ENCODE measurements around the gene GIPC2.

The GIPC2 gene

GRCh38 chr1:78178816-78179215 lies 133.1 kb downstream of the GIPC2 start:
- TF ChIP-seq, protein P1, sequence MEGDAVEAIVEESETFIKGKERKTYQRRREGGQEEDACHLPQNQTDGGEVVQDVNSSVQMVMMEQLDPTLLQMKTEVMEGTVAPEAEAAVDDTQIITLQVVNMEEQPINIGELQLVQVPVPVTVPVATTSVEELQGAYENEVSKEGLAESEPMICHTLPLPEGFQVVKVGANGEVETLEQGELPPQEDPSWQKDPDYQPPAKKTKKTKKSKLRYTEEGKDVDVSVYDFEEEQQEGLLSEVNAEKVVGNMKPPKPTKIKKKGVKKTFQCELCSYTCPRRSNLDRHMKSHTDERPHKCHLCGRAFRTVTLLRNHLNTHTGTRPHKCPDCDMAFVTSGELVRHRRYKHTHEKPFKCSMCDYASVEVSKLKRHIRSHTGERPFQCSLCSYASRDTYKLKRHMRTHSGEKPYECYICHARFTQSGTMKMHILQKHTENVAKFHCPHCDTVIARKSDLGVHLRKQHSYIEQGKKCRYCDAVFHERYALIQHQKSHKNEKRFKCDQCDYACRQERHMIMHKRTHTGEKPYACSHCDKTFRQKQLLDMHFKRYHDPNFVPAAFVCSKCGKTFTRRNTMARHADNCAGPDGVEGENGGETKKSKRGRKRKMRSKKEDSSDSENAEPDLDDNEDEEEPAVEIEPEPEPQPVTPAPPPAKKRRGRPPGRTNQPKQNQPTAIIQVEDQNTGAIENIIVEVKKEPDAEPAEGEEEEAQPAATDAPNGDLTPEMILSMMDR (IDR thresholded peaks at IDR 0.05), result no peak

DNA sequence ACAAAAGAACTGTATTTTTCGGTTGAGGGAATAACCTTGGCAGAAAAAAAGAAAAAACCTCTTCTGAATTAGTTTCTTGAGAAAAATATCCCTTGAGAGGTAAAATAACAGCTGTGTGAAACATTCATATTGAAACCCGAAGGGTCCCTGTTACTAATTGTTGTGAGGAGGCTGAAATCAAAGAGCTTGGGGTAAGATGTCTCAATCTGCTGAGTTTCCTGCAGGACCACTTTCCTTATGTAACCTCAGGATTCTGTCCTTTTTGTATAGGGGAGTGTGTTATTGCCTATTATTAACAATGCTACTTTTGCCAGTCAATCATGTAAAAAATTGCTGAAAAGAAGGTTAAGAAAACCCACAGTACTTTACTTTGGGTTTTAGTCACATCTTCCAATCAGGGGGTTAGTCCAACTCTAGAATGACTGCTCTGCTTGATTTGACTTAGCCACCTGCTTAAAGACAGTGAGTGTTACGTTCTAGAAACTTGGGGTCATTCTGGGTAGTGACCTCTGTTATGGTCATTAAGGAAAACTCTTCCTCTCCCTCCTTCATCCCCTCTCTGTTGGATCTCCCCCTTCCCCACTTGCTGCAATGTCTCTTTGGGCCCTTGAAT lies 138.8 kb downstream of the GIPC2 start:
- TF ChIP-seq, protein P1 (IDR thresholded peaks at IDR 0.05), result no peak

Data from LNCAP (cell line).